H1 (cell line): Measurements from ENCODE around the gene ZNF555. TPM values are rescaled to one million over a fixed set of nuclear protein-coding genes. Genes with fewer than 3 reads are reported as not detected.

Source experiments
- EGR1 ChIP-seq: IDR thresholded peaks from 2 replicates; pipeline ENCODE4 v1.6.1; 2011; ENCODE audit warnings: low read depth, low read length, borderline replicate concordance
- EP300 ChIP-seq, 2 experiments: IDR thresholded peaks; 1 replicate in 1 of 2; 2 replicates in 1 of 2; pipeline ENCODE4 v1.6.1; 2011 to 2012; ENCODE audit warnings: low read depth in 2 of 2, low read length in 2 of 2, mild to moderate bottlenecking in 2 of 2, borderline replicate concordance in 1 of 2, inconsistent platforms in 1 of 2, moderate library complexity in 1 of 2
- GABPA ChIP-seq: IDR thresholded peaks from 2 replicates; pipeline ENCODE4 v1.6.1; 2011; ENCODE audit warnings: mild to moderate bottlenecking, low read length, moderate library complexity, borderline replicate concordance; ENCODE audit not compliant: insufficient read depth
- GTF2F1 ChIP-seq: IDR thresholded peaks from 2 replicates; pipeline ENCODE4 v1.6.1; 2012; ENCODE audit warnings: low read depth, low read length, improper control_type of control experiment, borderline replicate concordance
- HDAC2 ChIP-seq, 2 experiments: fragments of 300-600 bp in 1 of 2; sonication (generic) in 1 of 2; IDR thresholded peaks; 2 replicates each; pipeline ENCODE4 v1.6.1; 2011 to 2012; ENCODE audit warnings: low read depth in 2 of 2, low read length in 2 of 2, mild to moderate bottlenecking in 2 of 2, moderate library complexity in 2 of 2, borderline replicate concordance in 1 of 2, inconsistent platforms in 1 of 2
- KDM5A ChIP-seq: fragments of 200-600 bp; IDR thresholded peaks from 2 replicates; pipeline ENCODE4 v1.7.1; 2012; ENCODE audit warnings: mild to moderate bottlenecking, low read length, inconsistent platforms, mixed read lengths
- MAFK ChIP-seq: IDR thresholded peaks from 2 replicates; pipeline ENCODE4 v1.6.1; 2012; ENCODE audit warnings: low read depth, mild to moderate bottlenecking, improper control_type of control experiment, low read length
- NANOG ChIP-seq: IDR thresholded peaks from 2 replicates; pipeline ENCODE4 v1.6.1; 2011; ENCODE audit warnings: low read length, low read depth, mild to moderate bottlenecking, inconsistent platforms; ENCODE audit not compliant: insufficient read depth, poor library complexity, severe bottlenecking
- PHF8 ChIP-seq: fragments of 200-600 bp; sonication (generic); conservative IDR thresholded peaks from 2 replicates; pipeline ENCODE4 v1.7.1; 2012; ENCODE audit warnings: low read depth, mild to moderate bottlenecking, inconsistent platforms, low read length, moderate library complexity
- POLR2A ChIP-seq, 2 experiments: IDR thresholded peaks; 1 replicate in 1 of 2; 2 replicates in 1 of 2; pipeline ENCODE4 v1.6.1; 2011; ENCODE audit warnings: low read depth in 2 of 2, low read length in 2 of 2, mild to moderate bottlenecking in 2 of 2; ENCODE audit errors: control extremely low read depth in 1 of 2
- RAD21 ChIP-seq, 2 experiments: IDR thresholded peaks in 1 of 2; conservative IDR thresholded peaks in 1 of 2; 2 replicates each; pipeline ENCODE4 v1.6.1; 2011; ENCODE audit warnings: low read depth in 2 of 2, low read length in 2 of 2, improper control_type of control experiment in 1 of 2, inconsistent platforms in 1 of 2, mild to moderate bottlenecking in 1 of 2, moderate library complexity in 1 of 2
- RXRA ChIP-seq: IDR thresholded peaks from 2 replicates; pipeline ENCODE4 v1.6.1; 2011; ENCODE audit warnings: low read depth, mild to moderate bottlenecking, low read length, moderate library complexity; ENCODE audit not compliant: insufficient read depth
- SAP30 ChIP-seq: fragments of 300-600 bp; sonication (generic); IDR thresholded peaks from 2 replicates; pipeline ENCODE4 v1.7.1; 2012; ENCODE audit warnings: low read length, moderate library complexity, mild to moderate bottlenecking, inconsistent platforms; ENCODE audit not compliant: insufficient read depth, insufficient replicate concordance
- TAF1 ChIP-seq: IDR thresholded peaks from 2 replicates; pipeline ENCODE4 v1.6.1; 2011; ENCODE audit warnings: mild to moderate bottlenecking, low read depth, low read length
- TCF12 ChIP-seq: IDR thresholded peaks from 2 replicates; pipeline ENCODE4 v1.6.1; 2011; ENCODE audit warnings: low read depth, mild to moderate bottlenecking, low read length
- TEAD4 ChIP-seq: IDR thresholded peaks from 2 replicates; pipeline ENCODE4 v1.6.1; 2012; ENCODE audit warnings: low read depth, low read length, inconsistent platforms, mixed read lengths
- ZNF274 ChIP-seq: IDR thresholded peaks from 2 replicates; pipeline ENCODE4 v1.7.0; 2012; ENCODE audit warnings: low read length, borderline replicate concordance; ENCODE audit errors: extremely low read depth
- polyA plus RNA-seq, 7 experiments: library from polyadenylated mRNA; depleted of rRNA in 3 of 7; stranded (reverse) in 5 of 7; unstranded in 2 of 7; fragments of >200 nt in 5 of 7; fragments of 200-250 nt in 2 of 7; gene quantifications; 1 replicate in 5 of 7; 2 replicates in 1 of 7; 4 replicates in 1 of 7; pipeline versions ENCODE4 v1.2.1 to v1.2.3, GENCODE V29; 2011 to 2013; ENCODE audit warnings: missing spikeins in 2 of 7, mixed read lengths in 2 of 7
- total RNA-seq: library from RNA; stranded (reverse); fragmentation: NEBNext Ultra II Directional; extraction: Animal tissue kit (Norgen Biotek cat#: 25700); gene quantifications from 2 replicates; pipeline ENCODE4 v1.2.1, GENCODE V29; 2021
- TF ChIP-seq, protein P1 (sequence below): IDR thresholded peaks from 2 replicates; pipeline ENCODE4 v1.6.1; 2011; ENCODE audit warnings: low read length, improper control_type of control experiment
- TF ChIP-seq, protein P2 (sequence below): IDR thresholded peaks from 2 replicates; pipeline ENCODE4 v1.6.1; 2012; ENCODE audit warnings: low read length, inconsistent platforms
- TF ChIP-seq, protein P3 (sequence below): IDR thresholded peaks from 2 replicates; pipeline ENCODE4 v1.6.1; 2012; ENCODE audit warnings: inconsistent platforms

ZNF555 gene
- total and polyA plus RNA-seq, 2 of the 8 experiments (the other 6 are each of a cell fraction or from before 2014, with no cell fraction given), result 1.6 to 5.7 TPM

DNA sequence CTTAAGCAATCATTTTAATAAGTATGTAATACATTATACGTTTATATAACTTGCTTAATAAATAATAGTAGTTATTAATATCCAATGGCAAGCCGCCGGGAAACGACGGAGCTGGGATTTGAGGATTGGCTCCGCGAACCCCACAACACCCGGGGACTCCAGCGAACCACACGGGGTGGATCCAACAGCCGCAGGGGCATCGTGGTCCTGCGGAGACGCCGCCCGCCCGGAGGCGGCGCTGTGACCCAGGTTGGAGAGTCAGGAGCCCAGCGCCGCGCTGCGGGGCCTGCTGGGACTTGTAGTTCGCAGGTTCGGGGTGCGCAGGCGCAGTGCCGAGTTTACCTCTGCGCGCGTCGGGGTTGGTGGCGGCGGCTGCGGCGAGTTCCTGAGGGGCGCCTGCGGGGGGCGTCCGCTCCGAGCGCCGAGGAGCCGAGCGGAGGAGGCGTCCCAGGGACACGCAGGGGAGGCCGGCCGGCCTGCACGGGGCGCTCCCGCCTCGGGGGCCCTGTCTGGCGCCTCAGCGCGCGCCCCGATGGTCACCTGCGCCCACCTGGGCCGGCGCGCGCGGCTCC, 21.6 kb upstream of the ZNF555 start, which contains the start of gene ZNF554 (continued):
- TF ChIP-seq, protein P1, sequence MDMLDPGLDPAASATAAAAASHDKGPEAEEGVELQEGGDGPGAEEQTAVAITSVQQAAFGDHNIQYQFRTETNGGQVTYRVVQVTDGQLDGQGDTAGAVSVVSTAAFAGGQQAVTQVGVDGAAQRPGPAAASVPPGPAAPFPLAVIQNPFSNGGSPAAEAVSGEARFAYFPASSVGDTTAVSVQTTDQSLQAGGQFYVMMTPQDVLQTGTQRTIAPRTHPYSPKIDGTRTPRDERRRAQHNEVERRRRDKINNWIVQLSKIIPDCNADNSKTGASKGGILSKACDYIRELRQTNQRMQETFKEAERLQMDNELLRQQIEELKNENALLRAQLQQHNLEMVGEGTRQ, result no peak
- TF ChIP-seq EP300 (IDR thresholded peaks at IDR 0.05; ENCODE audit: borderline replicate concordance in 1 of 2, low read depth in 2 of 2, low read length in 2 of 2) (no peak), HDAC2 (IDR thresholded peaks at IDR 0.05; ENCODE audit: borderline replicate concordance in 1 of 2, low read depth in 2 of 2, low read length in 2 of 2) (peak in 1 of 2 experiments; percentile 92; a peak in 1 of 4 replicates), RXRA (0 out of 2 replicates have a peak, but pooled peaks have one; percentile 61), NANOG (no peak), PHF8 (peak; percentile 59; the same call in 1 of the 2 replicates), MAFK (no peak), TCF12 (peak; percentile 62; the same call in 1 of the 2 replicates), GTF2F1 (no peak), POLR2A (IDR thresholded peaks at IDR 0.05; ENCODE audit: control extremely low read depth in 1 of 2, low read depth in 2 of 2, low read length in 2 of 2) (peak in 1 of 2 experiments; percentile 31; a peak in 1 of 3 replicates), GABPA (no peak; the same call in 1 of the 2 replicates), TEAD4 (no peak), SAP30 (no peak), ZNF274 (no peak), TAF1 (peak; percentile 50; the same call in 1 of the 2 replicates), KDM5A (no peak), EGR1 (no peak; the same call in 1 of the 2 replicates), RAD21 (IDR thresholded peaks at IDR 0.05 in 1 of 2, conservative IDR thresholded peaks at IDR 0.05 in 1 of 2; ENCODE audit: low read depth in 2 of 2, low read length in 2 of 2) (peak; percentile 38 to 59; a peak in 3 of 4 replicates)
- TF ChIP-seq, protein P2, sequence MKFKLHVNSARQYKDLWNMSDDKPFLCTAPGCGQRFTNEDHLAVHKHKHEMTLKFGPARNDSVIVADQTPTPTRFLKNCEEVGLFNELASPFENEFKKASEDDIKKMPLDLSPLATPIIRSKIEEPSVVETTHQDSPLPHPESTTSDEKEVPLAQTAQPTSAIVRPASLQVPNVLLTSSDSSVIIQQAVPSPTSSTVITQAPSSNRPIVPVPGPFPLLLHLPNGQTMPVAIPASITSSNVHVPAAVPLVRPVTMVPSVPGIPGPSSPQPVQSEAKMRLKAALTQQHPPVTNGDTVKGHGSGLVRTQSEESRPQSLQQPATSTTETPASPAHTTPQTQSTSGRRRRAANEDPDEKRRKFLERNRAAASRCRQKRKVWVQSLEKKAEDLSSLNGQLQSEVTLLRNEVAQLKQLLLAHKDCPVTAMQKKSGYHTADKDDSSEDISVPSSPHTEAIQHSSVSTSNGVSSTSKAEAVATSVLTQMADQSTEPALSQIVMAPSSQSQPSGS, result no peak
- TF ChIP-seq, protein P3, sequence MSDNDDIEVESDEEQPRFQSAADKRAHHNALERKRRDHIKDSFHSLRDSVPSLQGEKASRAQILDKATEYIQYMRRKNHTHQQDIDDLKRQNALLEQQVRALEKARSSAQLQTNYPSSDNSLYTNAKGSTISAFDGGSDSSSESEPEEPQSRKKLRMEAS, result peak; percentile 74
